Suppressor macrophage treated with lipopolysaccharide for 1 hour (primary cell): ENCODE measurements around the gene POLR1A.
"Not testable (repeated sequence)": the region's sequence is repeated elsewhere in the genome, so short reads cannot be mapped to it uniquely, and the experiment has no call there.

Experiments
- DNase-seq, 3 donors: peaks; one replicate each; pipeline ENCODE4 v3.0.0-alpha.2; 2020 to 2022

POLR1A gene

DNA sequence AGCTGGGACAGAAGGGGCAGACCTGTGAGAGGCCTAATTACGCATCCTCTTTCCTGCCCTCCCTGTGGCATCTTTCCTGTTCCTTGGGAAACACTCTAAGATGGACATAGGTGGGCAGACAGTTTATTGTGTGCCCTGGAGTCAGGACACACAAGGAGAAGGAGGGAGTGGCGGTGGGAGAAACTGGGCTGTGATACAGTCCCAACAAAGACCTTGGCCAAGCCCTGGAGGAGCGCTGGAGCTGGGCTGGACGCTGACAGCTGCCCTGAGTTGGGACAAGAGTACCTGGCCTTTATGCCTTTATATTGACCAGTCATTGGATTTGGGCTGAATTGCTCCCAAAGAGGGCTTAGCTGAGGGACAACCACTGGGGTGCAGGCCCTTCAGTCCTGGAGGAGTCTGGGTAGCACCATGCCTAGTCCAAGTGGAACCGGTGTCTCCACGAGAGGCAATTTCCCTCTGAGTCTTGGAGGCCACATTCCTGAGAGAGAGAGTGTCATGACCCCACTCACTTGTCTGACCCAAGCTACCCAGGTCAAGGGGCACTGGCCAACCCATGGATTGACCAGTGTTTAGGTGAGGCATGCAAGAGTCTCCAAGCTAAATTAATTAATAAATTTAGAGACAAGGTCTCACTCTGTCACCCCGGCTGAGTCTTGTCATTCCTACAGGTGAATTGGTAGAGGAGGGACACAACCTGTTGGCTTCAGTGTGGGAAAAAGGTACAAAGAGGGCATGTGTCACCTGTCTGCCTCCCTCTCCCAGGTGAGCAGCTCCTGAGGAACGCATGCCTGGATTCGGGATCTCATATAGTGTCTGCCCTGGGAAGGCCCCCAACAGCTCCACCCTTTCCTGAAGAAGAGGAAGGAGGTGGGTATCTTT, 109.8 kb downstream of the POLR1A start:
- no peak for DNase-seq

DNA sequence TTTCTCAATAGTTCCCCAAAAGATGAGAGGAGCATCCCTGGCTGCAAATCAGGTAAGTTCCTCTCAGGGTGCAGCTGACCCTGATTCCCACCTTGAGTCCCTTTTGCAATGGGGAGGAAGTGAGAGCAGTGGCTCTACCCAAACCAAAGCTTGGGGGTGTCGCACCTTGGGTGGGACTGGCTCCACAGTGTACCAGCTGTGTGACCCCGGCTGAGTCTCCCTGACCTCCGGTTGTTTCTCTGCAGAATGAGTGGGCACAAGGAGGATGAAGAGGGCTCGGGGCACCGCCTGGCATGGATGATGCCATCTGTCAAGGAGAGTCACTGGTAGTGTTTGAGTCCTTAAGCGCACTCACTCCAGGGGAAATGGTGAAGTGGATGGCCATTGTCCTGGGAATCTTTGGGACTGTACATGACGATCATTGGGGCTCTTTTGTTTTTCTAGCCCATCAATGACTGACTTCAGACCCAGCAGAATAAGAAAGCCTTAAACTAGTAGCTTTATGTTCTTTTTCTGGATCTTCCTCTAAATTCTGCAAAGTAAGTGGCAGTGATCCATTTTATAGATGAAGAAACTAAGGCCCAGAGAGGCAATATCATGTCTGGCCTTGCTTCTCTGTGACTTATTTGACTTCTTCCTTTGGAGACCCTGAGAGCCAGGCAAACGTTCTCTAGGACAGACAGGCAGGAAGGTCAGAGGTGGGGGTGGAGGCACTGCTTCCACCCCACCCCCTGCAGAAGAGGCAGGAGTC, 110.6 kb downstream of the POLR1A start:
- no peak for DNase-seq

DNA sequence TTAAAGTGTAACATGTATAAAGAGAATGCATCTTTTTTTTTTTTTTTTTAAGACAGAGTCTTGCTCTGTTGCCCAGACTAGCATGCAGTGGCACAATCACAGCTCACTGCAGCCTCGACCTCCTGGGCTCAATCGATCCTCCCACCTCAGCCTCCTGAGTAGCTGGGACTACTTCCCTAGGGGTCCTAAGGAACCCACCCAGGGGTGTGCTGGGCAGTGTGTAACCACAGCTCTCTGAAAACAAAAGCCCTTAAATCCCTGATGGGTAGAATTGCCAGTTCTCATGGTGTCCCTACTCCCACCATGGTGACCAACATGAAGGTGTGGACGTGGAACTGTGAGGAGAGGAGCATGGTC, 111.3 kb downstream of the POLR1A start:
- DNase-seq: no peak

DNA sequence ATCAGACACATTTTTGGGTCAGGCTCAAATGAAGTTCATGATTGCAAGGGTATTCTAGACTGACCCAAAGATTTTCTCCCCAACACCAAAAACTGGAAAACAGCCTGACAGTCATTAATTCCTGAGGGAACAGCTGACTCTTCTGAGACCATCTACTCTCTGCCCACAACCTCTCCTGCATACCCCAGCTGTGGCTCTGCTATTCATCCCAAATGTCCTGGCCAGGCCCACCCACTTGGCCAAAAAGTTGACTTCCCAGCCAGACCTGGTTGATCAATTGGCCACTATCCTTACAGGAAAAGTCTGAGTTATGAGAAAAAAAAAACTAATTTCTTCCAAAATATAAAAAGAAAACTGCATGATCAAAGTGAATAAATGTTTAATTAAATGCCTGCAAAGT, 113.1 kb downstream of the POLR1A start:
- no peak for DNase-seq

GRCh38 chr2:85992053-85992452, 113.6 kb downstream of the POLR1A start:
- not testable (repeated sequence) for DNase-seq

DNA sequence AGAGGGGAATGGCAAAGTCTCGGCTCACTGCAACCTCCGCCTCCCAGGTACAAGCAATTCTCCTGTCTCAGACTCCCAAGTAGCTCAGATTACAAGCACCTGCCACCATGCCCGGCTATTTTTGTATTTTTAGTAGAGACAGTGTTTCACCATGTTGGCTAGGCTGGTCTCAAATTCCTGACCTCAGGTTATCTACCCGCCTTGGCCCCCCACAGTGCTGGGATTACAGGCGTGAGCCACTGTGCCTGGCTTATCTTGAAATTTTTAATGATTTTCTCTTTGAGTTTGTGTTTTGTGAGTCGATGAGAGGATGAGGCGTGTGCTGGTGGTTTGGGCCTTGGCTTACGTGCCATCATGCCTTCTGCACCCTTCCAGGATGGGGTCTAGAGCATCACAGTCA, 115.6 kb downstream of the POLR1A start:
- no peak for DNase-seq

DNA sequence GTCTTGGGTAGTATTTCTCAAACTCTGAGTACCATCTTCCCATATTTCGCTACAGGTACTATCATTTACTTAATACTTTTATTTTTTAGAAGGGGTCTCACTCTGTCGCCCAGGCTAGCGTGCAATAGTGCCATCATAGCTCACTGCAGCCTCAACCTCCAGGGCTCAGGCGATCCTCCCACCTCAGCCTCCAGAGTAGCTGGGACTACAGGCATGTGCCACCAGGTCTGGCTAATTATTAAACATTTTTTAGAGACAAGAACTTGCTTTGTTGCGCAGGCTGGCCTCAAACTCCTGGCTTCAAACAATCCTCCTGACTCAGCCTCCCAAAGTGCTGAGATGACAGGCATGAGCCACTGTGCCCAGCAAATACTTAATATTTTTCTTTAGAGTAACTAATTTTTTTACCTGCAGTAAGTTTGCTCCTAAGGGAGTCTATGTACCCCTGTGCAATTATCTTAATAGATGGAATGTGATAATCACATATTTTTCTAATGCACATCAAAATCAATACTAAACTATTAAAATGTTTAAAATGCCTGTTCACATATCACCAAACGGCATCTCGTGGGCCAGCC, 116.3 kb downstream of the POLR1A start:
- DNase-seq: no peak

DNA sequence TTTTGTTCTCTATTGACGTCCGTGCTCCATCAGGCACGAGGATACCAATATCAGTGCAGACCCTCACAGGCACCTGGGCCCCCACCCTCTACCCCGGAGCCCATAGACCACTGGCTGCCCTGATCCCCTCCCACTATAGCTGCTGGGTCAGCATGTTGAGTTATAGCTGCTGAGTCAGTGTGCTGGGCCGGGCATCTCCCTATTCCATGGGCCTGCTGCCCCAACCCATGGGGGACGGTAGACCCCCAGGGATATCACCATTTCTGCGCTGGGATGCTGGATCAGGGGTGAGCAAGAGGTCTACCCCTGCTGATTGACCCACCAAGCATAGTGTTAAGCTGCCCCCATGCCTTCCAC, 116.8 kb downstream of the POLR1A start:
- DNase-seq: no peak

DNA sequence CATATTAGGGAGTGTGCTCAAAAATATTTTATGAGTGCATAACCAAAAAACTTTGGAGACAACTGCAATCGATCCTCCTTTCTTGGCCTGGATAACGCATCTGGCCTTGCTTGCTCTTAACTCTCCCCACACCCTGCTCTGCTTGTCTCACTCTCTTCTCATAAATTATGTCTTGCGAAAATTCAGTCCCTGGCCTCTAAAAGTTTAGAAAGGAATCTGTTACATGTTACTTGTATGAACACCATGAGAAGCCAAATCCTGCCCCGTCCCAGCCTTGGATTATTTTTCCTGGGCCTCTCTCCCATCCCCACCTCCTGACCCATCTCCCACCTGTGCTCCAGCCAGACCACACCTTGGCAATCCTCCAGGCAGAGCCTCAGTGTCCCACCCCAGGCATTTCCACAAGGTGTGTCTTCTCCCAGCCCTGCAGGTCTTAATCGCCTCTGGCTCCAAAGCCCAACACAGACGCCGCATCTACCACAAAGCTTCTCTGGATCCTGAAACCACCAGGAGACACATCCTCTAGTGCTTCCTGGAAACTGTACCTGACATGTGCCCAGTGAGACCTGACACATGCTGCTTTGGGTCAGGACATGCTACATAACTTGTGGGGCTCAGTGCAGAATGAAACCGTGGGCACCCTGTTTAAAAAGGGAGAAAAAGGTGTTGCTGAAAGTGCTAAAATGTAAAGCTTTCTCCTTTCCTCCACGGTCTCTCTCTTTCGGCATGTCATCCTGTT, 117.3 kb downstream of the POLR1A start:
- no peak for DNase-seq

GRCh38 chr2:85987266-85988174, 118.2 kb downstream of the POLR1A start:
- no peak for DNase-seq

DNA sequence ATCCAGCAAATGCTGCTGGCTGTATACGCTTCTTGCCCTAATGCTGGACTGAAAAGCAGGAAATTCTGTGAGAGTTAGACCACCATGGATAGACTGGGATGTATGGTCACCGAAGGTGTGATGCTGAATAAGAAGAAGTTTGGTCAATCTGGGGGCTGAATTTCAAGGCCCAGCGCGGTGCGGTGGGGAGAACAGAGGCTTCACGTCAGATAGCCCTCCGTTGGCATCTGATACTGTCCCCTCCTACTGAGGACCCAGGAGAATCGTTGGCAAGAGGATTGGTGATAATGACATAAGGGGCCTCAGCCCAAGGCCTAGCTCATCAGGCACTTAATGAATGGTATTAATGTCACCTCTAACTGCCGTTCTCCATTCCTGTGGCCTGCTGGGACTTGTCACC, 119.6 kb downstream of the POLR1A start:
- DNase-seq: no peak

- DNase-seq: no peak
These were observed 120.9 kb downstream of the POLR1A start for GRCh38 chr2:85984788-85985187.

GRCh38 chr2:85983766-85984165, 121.9 kb downstream of the POLR1A start:
- DNase-seq: no peak

- no peak for DNase-seq
These were observed 124.0 kb downstream of the POLR1A start for GRCh38 chr2:85981579-85982247.

GRCh38 chr2:85978883-85979780, 126.6 kb downstream of the POLR1A start:
- DNase-seq: no peak

DNA sequence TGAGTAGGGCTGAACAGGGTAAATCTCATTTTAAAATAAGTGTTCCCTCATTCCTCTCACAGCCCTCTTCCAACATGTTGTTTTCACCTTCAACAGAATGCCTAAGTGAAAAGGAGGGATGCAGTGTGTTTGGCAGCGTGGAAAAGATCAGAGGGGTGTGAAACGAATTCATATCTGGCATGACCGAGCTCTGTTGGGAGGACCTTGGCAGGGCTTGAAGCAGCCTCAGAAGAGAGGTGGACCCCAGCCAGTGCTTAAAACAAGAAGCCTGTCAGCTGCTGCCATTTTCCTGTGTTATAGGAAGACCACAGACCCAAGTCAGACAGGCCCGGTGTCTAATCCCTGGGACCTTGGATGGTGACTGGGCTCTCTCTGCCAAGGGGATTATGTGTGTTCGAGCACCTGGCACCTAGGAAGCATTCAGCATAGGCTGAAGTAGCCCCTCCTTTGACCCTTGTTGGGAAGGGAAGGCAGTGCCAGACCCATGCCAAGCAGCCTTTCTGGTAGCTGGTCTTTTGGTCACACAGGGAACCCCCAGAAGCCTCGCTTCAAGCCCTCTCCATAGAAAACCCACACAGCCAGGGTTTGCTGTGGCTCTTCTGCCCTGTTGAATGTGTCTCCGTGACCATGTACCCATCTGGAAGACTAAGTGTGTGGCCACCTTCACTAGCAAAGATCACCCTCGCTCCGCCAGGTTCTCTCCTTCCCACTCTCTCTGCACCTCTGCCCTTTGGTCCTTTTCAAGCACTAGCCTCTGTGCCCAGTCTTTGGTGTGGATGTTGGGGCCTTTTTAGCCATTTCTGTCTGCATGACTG, 129.4 kb downstream of the POLR1A start:
- DNase-seq: no peak

DNA sequence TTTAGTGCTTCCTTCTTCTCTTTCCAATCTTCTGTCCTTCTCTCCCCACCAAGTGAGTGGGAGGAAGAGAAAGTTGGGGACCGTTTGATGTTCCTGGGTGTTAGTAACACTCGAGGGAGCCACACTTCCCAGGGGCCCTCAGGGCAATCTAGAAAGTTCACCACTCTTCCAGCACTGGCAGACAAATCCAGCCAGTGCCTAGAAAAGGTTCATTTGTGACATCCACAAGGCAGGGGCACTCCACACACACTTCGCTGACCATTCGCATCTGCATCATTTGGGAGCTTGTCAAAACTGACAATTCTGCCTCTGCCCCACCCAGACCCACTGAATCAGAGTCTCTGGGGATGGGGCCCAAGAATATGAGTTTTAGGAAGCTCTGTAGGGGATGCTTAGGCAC, 130.1 kb downstream of the POLR1A start:
- no peak for DNase-seq

DNA sequence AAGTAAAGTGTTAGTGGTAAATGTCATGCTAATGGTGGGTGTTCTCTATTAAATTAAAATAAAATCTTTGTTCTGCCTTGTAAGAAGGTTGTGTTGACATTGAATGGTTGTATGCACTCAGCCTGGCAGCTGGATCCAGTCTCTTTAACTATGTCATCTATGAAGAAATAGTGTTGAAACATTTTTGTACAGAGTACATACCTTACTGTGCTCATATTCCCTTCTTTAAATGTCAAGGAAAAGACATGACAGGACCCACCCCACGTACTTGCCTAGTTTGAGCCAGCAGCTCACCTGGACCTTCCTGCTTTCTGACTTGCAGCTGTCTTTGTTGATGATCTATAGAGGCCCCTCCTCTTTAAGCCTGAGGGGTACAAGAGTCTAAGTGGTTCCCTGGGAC, 131.3 kb downstream of the POLR1A start:
- no peak for DNase-seq

DNA sequence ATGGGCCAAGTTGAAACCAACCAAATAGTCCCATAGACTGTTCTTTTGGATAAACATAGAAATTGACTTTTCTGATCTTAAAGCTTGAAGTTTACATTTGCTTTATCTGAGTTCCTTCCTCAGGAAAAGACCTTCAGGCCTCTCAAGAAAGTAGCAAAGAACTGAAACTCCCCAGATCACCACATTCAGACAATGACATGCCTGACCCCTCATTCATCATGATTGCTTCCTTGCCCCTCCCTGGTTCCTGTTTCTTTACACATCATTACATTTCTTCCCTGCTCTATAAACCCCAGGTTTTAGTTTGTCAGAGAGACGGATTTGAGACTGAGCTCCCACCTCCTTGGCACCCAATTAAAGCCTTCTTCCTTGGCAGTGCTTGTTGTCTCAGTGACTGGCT, 133.3 kb downstream of the POLR1A start:
- DNase-seq: no peak

- DNase-seq: no peak
These were observed 134.3 kb downstream of the POLR1A start for GRCh38 chr2:85971366-85971765.
